Left lung (tissue), 10 donors: ENCODE measurements around the gene IFT27. TPM values are rescaled to one million over a fixed set of nuclear protein-coding genes. Genes with fewer than 3 reads are reported as not detected.

Source experiments
- ATAC-seq: fragments of 200-7000 bp; cut with Tn5 transposase; one replicate; pipeline ENCODE4 v1.9.1; 2020; ENCODE audit warnings: moderate library complexity
- DNase-seq, 4 donors: peaks; one replicate each; pipeline ENCODE4 v3.0.0-alpha.2; 2013 to 2020
- H3K27ac ChIP-seq, 2 donors: fragments of 200-600 bp; sonication (generic) in 1 of 2; one replicate each; pipeline versions ENCODE4 v1.5.0 to v1.8.0; 2020 to 2021
- H3K27me3 ChIP-seq, 2 donors: fragments of 200-600 bp; sonication (generic) in 1 of 2; one replicate each; pipeline versions ENCODE4 v1.5.0 to v1.8.0; 2020 to 2021
- H3K36me3 ChIP-seq, 2 donors: fragments of 200-600 bp; sonication (generic) in 1 of 2; one replicate each; pipeline versions ENCODE4 v1.5.0 to v1.8.0; 2020 to 2021
- H3K4me1 ChIP-seq, 2 donors: fragments of 200-600 bp; one replicate each; pipeline ENCODE4 v1.8.0; 2021
- H3K4me3 ChIP-seq, 2 donors: fragments of 200-600 bp; sonication (generic) in 1 of 2; one replicate each; pipeline versions ENCODE4 v1.5.0 to v1.8.0; 2020 to 2021; ENCODE audit warnings: mild to moderate bottlenecking in 1 of 2
- H3K9me3 ChIP-seq, 2 donors: fragments of 200-600 bp; sonication (generic) in 1 of 2; one replicate each; pipeline versions ENCODE4 v1.5.0 to v1.8.0; 2020 to 2021
- CTCF ChIP-seq, 2 donors: fragments of 200-600 bp; sonication (generic) in 1 of 2; IDR thresholded peaks; one replicate each; pipeline versions ENCODE4 v1.5.0 to v1.8.0; 2021; ENCODE audit warnings: antibody characterized with exemption in 2 of 2
- intact Hi-C, 2 donors: fragments of 100-400 bp; cut with DNase I; formaldehyde crosslinking; loops; one replicate each; pipeline versions ENCODE4 v1.11.2 to v1.14.2; 2022
- polyA plus RNA-seq, 6 donors: library from polyadenylated mRNA; unstranded; fragments of 120-200 nt; gene quantifications; one replicate each; pipeline ENCODE4 v1.2.1, GENCODE V29; 2013; ENCODE audit not compliant: insufficient read length in 6 of 6
- total RNA-seq, 2 donors: library from RNA; stranded (reverse); fragmentation: NEBNext Ultra II Directional; extraction: Animal tissue kit (Norgen Biotek cat#: 25700); gene quantifications; one replicate each; pipeline ENCODE4 v1.2.1, GENCODE V29; 2021
- donor health status: DM: no; HTN: yes; CAD: no.
- donor health status: DM: no; HTN: no; CAD: no.

IFT27 gene
- total and polyA plus RNA-seq, 8 donors, result 24.5 to 59.0 (median 49.0) TPM

- no peak overlapping the region for H3K27ac ChIP-seq
- H3K9me3 ChIP-seq, result no peaks in the 10 kb centered on the region
- H3K27me3 ChIP-seq, result no peaks in the 10 kb centered on the region
- peaks cover 0 to 12% of the 10 kb centered on the region in 2 donors for H3K36me3 ChIP-seq
- TF ChIP-seq CTCF (IDR thresholded peaks at IDR 0.05), result no peak
- peaks cover 5 to 9% of the 10 kb centered on the region in 2 donors for H3K4me1 ChIP-seq
- DNase-seq, result peak in 1 of 4 donors; percentile 25
- H3K4me3 ChIP-seq, result no peak overlapping the region
- ATAC-seq, result no peak
- intact Hi-C loops, result no loop called here
Observed at GRCh38 chr22:36770513-36771231, 5.2 kb downstream of the IFT27 start.

- intact Hi-C loops, result no loop called here
- H3K27ac ChIP-seq, result no peak overlapping the region
- no peak overlapping the region for H3K4me3 ChIP-seq
- H3K9me3 ChIP-seq, result no peaks in the 10 kb centered on the region
- no peaks in the 10 kb centered on the region for H3K27me3 ChIP-seq
- H3K36me3 ChIP-seq, result peaks cover 0 to 20% of the 10 kb centered on the region in 2 donors
- peak in 1 of 4 donors; percentile 19 for DNase-seq
- ATAC-seq, result no peak
- no peak for TF ChIP-seq CTCF (IDR thresholded peaks at IDR 0.05)
- H3K4me1 ChIP-seq, result peaks cover 0 to 2% of the 10 kb centered on the region in 2 donors
Observed at GRCh38 chr22:36769541-36770512, 6.1 kb downstream of the IFT27 start.

- DNase-seq (peak in 1 of 4 donors; percentile 8), ATAC-seq (no peak)
- no peak for TF ChIP-seq CTCF (IDR thresholded peaks at IDR 0.05)
- Histone ChIP-seq H3K27ac (no peak overlapping the region), H3K4me1 (no peaks in the 10 kb centered on the region), H3K36me3 (peaks cover 0 to 20% of the 10 kb centered on the region in 2 donors), H3K4me3 (no peak overlapping the region), H3K27me3 (no peaks in the 10 kb centered on the region), H3K9me3 (no peaks in the 10 kb centered on the region)
- intact Hi-C loops, result no loop called here
Observed at GRCh38 chr22:36768616-36769015, 7.3 kb downstream of the IFT27 start.

GRCh38 chr22:36768141-36768540 is 7.8 kb downstream of the IFT27 start:
- TF ChIP-seq CTCF (IDR thresholded peaks at IDR 0.05), result no peak
- Histone ChIP-seq H3K27me3 (no peaks in the 10 kb centered on the region), H3K27ac (no peak overlapping the region), H3K4me1 (no peaks in the 10 kb centered on the region), H3K9me3 (no peaks in the 10 kb centered on the region), H3K36me3 (peaks cover 0 to 20% of the 10 kb centered on the region in 2 donors), H3K4me3 (no peak overlapping the region)
- ATAC-seq, result no peak
- intact Hi-C loops, result no loop called here
- peak in 1 of 4 donors; percentile 11 for DNase-seq
